GM12874 (cell line): ENCODE results near the gene CDH4.

ENCODE experiments used
- CTCF ChIP-seq: IDR thresholded peaks from 2 replicates; pipeline ENCODE4 v1.5.1; 2011; ENCODE audit warnings: low read depth, mild to moderate bottlenecking, control low read depth, low read length, moderate library complexity; ENCODE audit not compliant: insufficient read depth

CDH4 gene

GRCh38 chr20:61880706-61881105 lies 628.6 kb downstream of the CDH4 start:
- TF ChIP-seq CTCF = no peak

GRCh38 chr20:61881416-61881815 lies 629.4 kb downstream of the CDH4 start:
- TF ChIP-seq CTCF = no peak

- no peak for TF ChIP-seq CTCF
Observed at GRCh38 chr20:61881861-61882260, 629.8 kb downstream of the CDH4 start.

- TF ChIP-seq CTCF = no peak
Observed at GRCh38 chr20:61882716-61883615, 630.9 kb downstream of the CDH4 start.

GRCh38 chr20:61883857-61884393 lies 631.9 kb downstream of the CDH4 start:
- no peak for TF ChIP-seq CTCF

GRCh38 chr20:61884571-61885389 lies 632.7 kb downstream of the CDH4 start:
- no peak for TF ChIP-seq CTCF
